Activated naive CD4-positive, alpha-beta T cell treated with anti-CD3 and anti-CD28 coated beads for 36 hours (primary cell): ENCODE measurements around the gene MESD. TPM values are rescaled to one million over a fixed set of nuclear protein-coding genes. Genes with fewer than 3 reads are reported as not detected.

ENCODE experiments used
- CTCF ChIA-PET: fragments of 350-600 bp; sonication (Branson Sonifier 250); formaldehyde crosslinking; loops from one replicate; lab custom pipeline; 2021; ENCODE audit warnings: antibody characterized with exemption; lab: Charles Lee
- DNase-seq: peaks from one replicate; pipeline ENCODE4 v3.0.0-alpha.2; 2020
- H3K27ac Mint-ChIP-seq: one replicate; pipeline ENCODE4 v1.8.0; 2021; ENCODE audit warnings: mild to moderate bottlenecking, mixed read lengths
- H3K27me3 Mint-ChIP-seq: one replicate; pipeline ENCODE4 v1.8.0; 2021; ENCODE audit warnings: low read depth, mixed read lengths
- H3K36me3 Mint-ChIP-seq: one replicate; pipeline ENCODE4 v1.8.0; 2021; ENCODE audit warnings: low read depth, mixed read lengths
- H3K4me1 Mint-ChIP-seq: one replicate; pipeline ENCODE4 v1.8.0; 2021; ENCODE audit warnings: low read depth, mixed read lengths
- H3K4me3 Mint-ChIP-seq: one replicate; pipeline ENCODE4 v1.8.0; 2021; ENCODE audit warnings: mild to moderate bottlenecking, moderate library complexity, mixed read lengths
- H3K9me3 Mint-ChIP-seq: one replicate; pipeline ENCODE4 v1.8.0; 2021; ENCODE audit warnings: mixed read lengths
- intact Hi-C: fragments of 100-400 bp; cut with micrococcal nuclease; formaldehyde crosslinking; loops from one replicate; pipeline ENCODE4 v1.15.1; 2023
- total RNA-seq, 2 experiments: library from RNA; stranded (reverse); gene quantifications; one replicate each; pipeline ENCODE4 v1.2.3, GENCODE V29; 2021

Gene MESD
- total RNA-seq, 2 experiments from 2014 or later, result 12.5 to 15.1 TPM

GRCh38 chr15:81000144-81000623, 10.6 kb upstream of the MESD start:
- CTCF ChIA-PET, result interaction anchor here (1.5 kb wide), 1 partner anchor 266 kb away, joined by 3 read pairs; no protein-coding TSS in a partner anchor
- H3K4me1 Mint-ChIP-seq, result peaks cover 36% of the 10 kb centered on the region
- intact Hi-C loops, result loop anchor here (1.0 to 5.0 kb wide), 4 partner anchors 11 to 1047 kb away; partner anchors contain the start of genes BCL2A1, MESD and MEX3B
- peaks cover 11% of the 10 kb centered on the region for H3K36me3 Mint-ChIP-seq
- H3K27me3 Mint-ChIP-seq, result no peaks in the 10 kb centered on the region
- H3K9me3 Mint-ChIP-seq, result peaks cover 2% of the 10 kb centered on the region
- peak overlapping the region; percentile 94 for H3K27ac Mint-ChIP-seq
- DNase-seq, result no peak
- H3K4me3 Mint-ChIP-seq, result peak overlapping the region; percentile 86

- peak; percentile 83 for DNase-seq
- intact Hi-C loops, result loop anchor here (1.0 to 10.0 kb wide), 5 partner anchors 10 to 1048 kb away; partner anchors contain the start of genes BCL2A1, FAH, MESD and MEX3B
- H3K27me3 Mint-ChIP-seq, result no peaks in the 10 kb centered on the region
- peaks cover 31% of the 10 kb centered on the region for H3K4me1 Mint-ChIP-seq
- peaks cover 2% of the 10 kb centered on the region for H3K9me3 Mint-ChIP-seq
- peak overlapping the region; percentile 86 for H3K4me3 Mint-ChIP-seq
- CTCF ChIA-PET, result interaction anchor here (0.8 to 2.5 kb wide), 3 partner anchors 8 to 267 kb away, joined by 3 to 19 read pairs (median 3); no protein-coding TSS in a partner anchor
- H3K27ac Mint-ChIP-seq, result peak overlapping the region; percentile 94
- peaks cover 11% of the 10 kb centered on the region for H3K36me3 Mint-ChIP-seq
Observed at GRCh38 chr15:80999623-81000036, 10.0 kb upstream of the MESD start.

- no peak for DNase-seq
- H3K27ac Mint-ChIP-seq, result peak overlapping the region; percentile 17
- peaks cover under 1% of the 10 kb centered on the region for H3K36me3 Mint-ChIP-seq
- intact Hi-C loops, result loop anchor here (10.0 kb wide), 1 partner anchor 843 kb away; the partner anchor contains the start of gene FAH
- H3K4me1 Mint-ChIP-seq, result peaks cover 18% of the 10 kb centered on the region
- H3K27me3 Mint-ChIP-seq, result no peaks in the 10 kb centered on the region
- peaks cover 2% of the 10 kb centered on the region for H3K9me3 Mint-ChIP-seq
- H3K4me3 Mint-ChIP-seq, result no peak overlapping the region
- CTCF ChIA-PET, result interaction anchor here (2.5 kb wide), 1 partner anchor 268 kb away, joined by 19 read pairs; no protein-coding TSS in a partner anchor
Observed at GRCh38 chr15:80998251-80998650, 8.6 kb upstream of the MESD start.

- H3K4me1 Mint-ChIP-seq, result peaks cover 15% of the 10 kb centered on the region
- H3K27ac Mint-ChIP-seq, result no peak overlapping the region
- CTCF ChIA-PET, result interaction anchor here (2.5 kb wide), 1 partner anchor 268 kb away, joined by 19 read pairs; no protein-coding TSS in a partner anchor
- intact Hi-C loops, result loop anchor here (10.0 kb wide), 1 partner anchor 843 kb away; the partner anchor contains the start of gene FAH
- no peak for DNase-seq
- H3K4me3 Mint-ChIP-seq, result no peak overlapping the region
- H3K9me3 Mint-ChIP-seq, result peaks cover 2% of the 10 kb centered on the region
- H3K36me3 Mint-ChIP-seq, result no peaks in the 10 kb centered on the region
- H3K27me3 Mint-ChIP-seq, result no peaks in the 10 kb centered on the region
Observed at GRCh38 chr15:80997692-80998091, 8.1 kb upstream of the MESD start.

GRCh38 chr15:80996247-80996646, 6.6 kb upstream of the MESD start:
- CTCF ChIA-PET, result interaction anchor here (2.2 kb wide), 1 partner anchor 270 kb away, joined by 10 read pairs; no protein-coding TSS in a partner anchor
- DNase-seq, result no peak
- H3K27me3 Mint-ChIP-seq, result no peaks in the 10 kb centered on the region
- no peak overlapping the region for H3K27ac Mint-ChIP-seq
- peaks cover 2% of the 10 kb centered on the region for H3K9me3 Mint-ChIP-seq
- intact Hi-C loops, result loop anchor here (1.0 to 10.0 kb wide), 4 partner anchors 112 to 841 kb away; partner anchors contain the start of gene FAH
- no peak overlapping the region for H3K4me3 Mint-ChIP-seq
- H3K4me1 Mint-ChIP-seq, result peaks cover 23% of the 10 kb centered on the region
- H3K36me3 Mint-ChIP-seq, result no peaks in the 10 kb centered on the region

GRCh38 chr15:80992441-80992840, 2.8 kb upstream of the MESD start:
- peaks cover 2% of the 10 kb centered on the region for H3K9me3 Mint-ChIP-seq
- H3K36me3 Mint-ChIP-seq, result peaks cover 11% of the 10 kb centered on the region
- CTCF ChIA-PET, result interaction anchor here (0.5 to 1.6 kb wide), 3 partner anchors 26 to 274 kb away, joined by 3 to 8 read pairs (median 3); no protein-coding TSS in a partner anchor
- intact Hi-C loops, result loop anchor here (10.0 kb wide), 1 partner anchor 838 kb away; the partner anchor contains the start of gene FAH
- H3K27me3 Mint-ChIP-seq, result no peaks in the 10 kb centered on the region
- DNase-seq, result no peak
- peaks cover 33% of the 10 kb centered on the region for H3K4me1 Mint-ChIP-seq
- H3K27ac Mint-ChIP-seq, result no peak overlapping the region
- H3K4me3 Mint-ChIP-seq, result no peak overlapping the region

- intact Hi-C loops, result loop anchor here (10.0 kb wide), 1 partner anchor 837 kb away; the partner anchor contains the start of gene FAH
- Mint-ChIP-seq H3K27ac (no peak overlapping the region), H3K27me3 (no peaks in the 10 kb centered on the region), H3K36me3 (peaks cover 12% of the 10 kb centered on the region), H3K4me1 (peaks cover 37% of the 10 kb centered on the region), H3K9me3 (peaks cover under 1% of the 10 kb centered on the region), H3K4me3 (no peak overlapping the region)
- CTCF ChIA-PET, result interaction anchor here (0.5 to 2.2 kb wide), 8 partner anchors 10 to 313 kb away, joined by 3 to 17 read pairs (median 4); no protein-coding TSS in a partner anchor
- no peak for DNase-seq
Observed at GRCh38 chr15:80992006-80992405, 2.4 kb upstream of the MESD start.

- Mint-ChIP-seq H3K36me3 (peaks cover 16% of the 10 kb centered on the region), H3K9me3 (no peaks in the 10 kb centered on the region), H3K27me3 (no peaks in the 10 kb centered on the region), H3K4me1 (peaks cover 43% of the 10 kb centered on the region), H3K4me3 (no peak overlapping the region), H3K27ac (no peak overlapping the region)
- DNase-seq, result peak; percentile 63
- CTCF ChIA-PET, result interaction anchor here (0.9 to 2.2 kb wide), 8 partner anchors 9 to 344 kb away, joined by 3 to 17 read pairs (median 4); no protein-coding TSS in a partner anchor
- intact Hi-C loops, result loop anchor here (2.0 to 10.0 kb wide), 2 partner anchors 15 to 837 kb away; partner anchors contain the start of gene FAH
Observed at GRCh38 chr15:80991421-80991820, 1.8 kb upstream of the MESD start.

GRCh38 chr15:80990955-80991354, 1.3 kb upstream of the MESD start:
- intact Hi-C loops, result loop anchor here (2.0 to 10.0 kb wide), 2 partner anchors 14 to 836 kb away; partner anchors contain the start of gene FAH
- Mint-ChIP-seq H3K27me3 (no peaks in the 10 kb centered on the region), H3K4me3 (no peak overlapping the region), H3K36me3 (peaks cover 16% of the 10 kb centered on the region), H3K27ac (no peak overlapping the region), H3K9me3 (no peaks in the 10 kb centered on the region), H3K4me1 (peaks cover 47% of the 10 kb centered on the region)
- no peak for DNase-seq
- CTCF ChIA-PET, result interaction anchor here (0.7 to 2.2 kb wide), 8 partner anchors 9 to 344 kb away, joined by 3 to 17 read pairs (median 4); no protein-coding TSS in a partner anchor

- CTCF ChIA-PET, result interaction anchor here (3.5 kb wide), 1 partner anchor 278 kb away, joined by 15 read pairs; no protein-coding TSS in a partner anchor
- Mint-ChIP-seq H3K27ac (peak overlapping the region; percentile 97), H3K4me3 (peak overlapping the region; percentile 99), H3K4me1 (peaks cover 63% of the 10 kb centered on the region), H3K27me3 (no peaks in the 10 kb centered on the region), H3K9me3 (no peaks in the 10 kb centered on the region), H3K36me3 (peaks cover 16% of the 10 kb centered on the region)
- no peak for DNase-seq
- intact Hi-C loops, result loop anchor here (1.0 to 5.0 kb wide), 5 partner anchors 11 to 1058 kb away; partner anchors contain the start of genes ABHD17C, MEX3B and TLNRD1
Observed at GRCh38 chr15:80989081-80989517, 520 bp downstream of the MESD start.

- intact Hi-C loops, result loop anchor here (2.0 to 5.0 kb wide), 4 partner anchors 17 to 1059 kb away; partner anchors contain the start of genes ABHD17C and MEX3B
- CTCF ChIA-PET, result interaction anchor here (1.8 to 3.5 kb wide), 2 partner anchors 18 to 279 kb away, joined by 7 to 15 read pairs; no protein-coding TSS in a partner anchor
Observed at GRCh38 chr15:80988148-80988796, 1.3 kb downstream of the MESD start.

More at GRCh38 chr15:80988148-80988796, 1.3 kb downstream of the MESD start:
- H3K4me3 Mint-ChIP-seq, result peak overlapping the region; percentile 99
- peaks cover 16% of the 10 kb centered on the region for H3K36me3 Mint-ChIP-seq
- DNase-seq, result no peak
- H3K27me3 Mint-ChIP-seq, result no peaks in the 10 kb centered on the region
- peaks cover 67% of the 10 kb centered on the region for H3K4me1 Mint-ChIP-seq
- H3K27ac Mint-ChIP-seq, result peak overlapping the region; percentile 97
- no peaks in the 10 kb centered on the region for H3K9me3 Mint-ChIP-seq
